Activated CD8-positive, alpha-beta T cell treated with anti-CD3 and anti-CD28 coated beads for 36 hours (primary cell): Measurements from ENCODE around the gene PSMD2. TPM values are rescaled to one million over a fixed set of nuclear protein-coding genes. Genes with fewer than 3 reads are reported as not detected.

Experiments used
- ATAC-seq: fragments of 200-7000 bp; cut with Tn5 transposase; one replicate; pipeline ENCODE4 v1.10.0; 2021; ENCODE audit warnings: mild to moderate bottlenecking, moderate library complexity
- CTCF ChIA-PET: fragments of 350-600 bp; sonication (Branson Sonifier 250); formaldehyde crosslinking; loops from one replicate; lab custom pipeline; 2021; ENCODE audit warnings: antibody characterized with exemption; lab: Charles Lee
- POLR2A ChIA-PET: fragments of 350-600 bp; sonication (Branson Sonifier 250); formaldehyde crosslinking; loops from one replicate; lab custom pipeline; 2021; ENCODE audit warnings: antibody characterized with exemption; lab: Charles Lee
- DNase-seq: peaks from one replicate; pipeline ENCODE4 v3.0.0-alpha.2; 2020
- H3K27ac Mint-ChIP-seq: one replicate; pipeline ENCODE4 v1.8.0; 2021; ENCODE audit warnings: mild to moderate bottlenecking, mixed read lengths
- H3K27me3 Mint-ChIP-seq: one replicate; pipeline ENCODE4 v1.8.0; 2021; ENCODE audit warnings: mixed read lengths
- H3K36me3 Mint-ChIP-seq: one replicate; pipeline ENCODE4 v1.8.0; 2021; ENCODE audit warnings: low read depth, mixed read lengths
- H3K4me1 Mint-ChIP-seq: one replicate; pipeline ENCODE4 v1.8.0; 2021; ENCODE audit warnings: low read depth, mixed read lengths
- H3K4me3 Mint-ChIP-seq: one replicate; pipeline ENCODE4 v1.8.0; 2021; ENCODE audit warnings: mild to moderate bottlenecking, moderate library complexity, mixed read lengths
- H3K9me3 Mint-ChIP-seq: one replicate; pipeline ENCODE4 v1.8.0; 2021; ENCODE audit warnings: mixed read lengths
- intact Hi-C: fragments of 100-400 bp; cut with micrococcal nuclease; formaldehyde crosslinking; loops from one replicate; pipeline ENCODE4 v1.10.0; 2022
- total RNA-seq, 2 experiments: library from RNA; stranded (reverse); gene quantifications; one replicate each; pipeline ENCODE4 v1.2.3, GENCODE V29; 2021
- TF ChIP-seq, protein P1 (sequence below): fragments of 200-600 bp; IDR thresholded peaks from one replicate; pipeline ENCODE4 v1.8.0; 2022; ENCODE audit warnings: antibody characterized with exemption, mild to moderate bottlenecking

The PSMD2 gene
- total RNA-seq, 2 experiments from 2014 or later, result 220 to 221 TPM

DNA sequence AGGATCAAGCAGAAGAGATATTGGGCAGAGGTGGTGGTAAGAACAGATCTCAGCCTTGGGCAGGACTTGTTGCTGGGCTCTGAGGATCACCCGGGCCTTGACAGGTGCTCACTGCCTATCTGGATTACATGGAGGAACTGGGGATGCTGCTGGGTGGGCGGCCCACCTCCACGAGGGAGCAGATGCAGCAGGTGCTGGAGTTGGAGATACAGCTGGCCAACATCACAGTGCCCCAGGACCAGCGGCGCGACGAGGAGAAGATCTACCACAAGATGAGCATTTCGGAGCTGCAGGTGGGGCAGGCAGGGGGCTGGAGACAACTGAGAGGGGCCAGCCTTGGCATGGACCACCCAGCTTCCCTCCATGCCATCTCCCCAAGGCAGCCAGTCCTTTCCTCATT lies 15.4 kb upstream of the PSMD2 start:
- ChIA-PET POLR2A (no interaction called here), CTCF (interaction anchor here (0.7 to 6.6 kb wide), 3 partner anchors 38 to 388 kb away, joined by 3 to 48 read pairs (median 9); partner anchors contain the start of gene VWA5B2)
- Mint-ChIP-seq H3K36me3 (no peaks in the 10 kb centered on the region), H3K27me3 (peaks cover 8% of the 10 kb centered on the region), H3K9me3 (no peaks in the 10 kb centered on the region), H3K27ac (no peak overlapping the region), H3K4me3 (no peak overlapping the region), H3K4me1 (no peaks in the 10 kb centered on the region)
- TF ChIP-seq, protein P1, sequence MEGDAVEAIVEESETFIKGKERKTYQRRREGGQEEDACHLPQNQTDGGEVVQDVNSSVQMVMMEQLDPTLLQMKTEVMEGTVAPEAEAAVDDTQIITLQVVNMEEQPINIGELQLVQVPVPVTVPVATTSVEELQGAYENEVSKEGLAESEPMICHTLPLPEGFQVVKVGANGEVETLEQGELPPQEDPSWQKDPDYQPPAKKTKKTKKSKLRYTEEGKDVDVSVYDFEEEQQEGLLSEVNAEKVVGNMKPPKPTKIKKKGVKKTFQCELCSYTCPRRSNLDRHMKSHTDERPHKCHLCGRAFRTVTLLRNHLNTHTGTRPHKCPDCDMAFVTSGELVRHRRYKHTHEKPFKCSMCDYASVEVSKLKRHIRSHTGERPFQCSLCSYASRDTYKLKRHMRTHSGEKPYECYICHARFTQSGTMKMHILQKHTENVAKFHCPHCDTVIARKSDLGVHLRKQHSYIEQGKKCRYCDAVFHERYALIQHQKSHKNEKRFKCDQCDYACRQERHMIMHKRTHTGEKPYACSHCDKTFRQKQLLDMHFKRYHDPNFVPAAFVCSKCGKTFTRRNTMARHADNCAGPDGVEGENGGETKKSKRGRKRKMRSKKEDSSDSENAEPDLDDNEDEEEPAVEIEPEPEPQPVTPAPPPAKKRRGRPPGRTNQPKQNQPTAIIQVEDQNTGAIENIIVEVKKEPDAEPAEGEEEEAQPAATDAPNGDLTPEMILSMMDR, result no peak
- ATAC-seq (no peak), DNase-seq (no peak)
- intact Hi-C loops, result loop anchor here (10.0 kb wide), 1 partner anchor 389 kb away; no protein-coding TSS in a partner anchor

DNA sequence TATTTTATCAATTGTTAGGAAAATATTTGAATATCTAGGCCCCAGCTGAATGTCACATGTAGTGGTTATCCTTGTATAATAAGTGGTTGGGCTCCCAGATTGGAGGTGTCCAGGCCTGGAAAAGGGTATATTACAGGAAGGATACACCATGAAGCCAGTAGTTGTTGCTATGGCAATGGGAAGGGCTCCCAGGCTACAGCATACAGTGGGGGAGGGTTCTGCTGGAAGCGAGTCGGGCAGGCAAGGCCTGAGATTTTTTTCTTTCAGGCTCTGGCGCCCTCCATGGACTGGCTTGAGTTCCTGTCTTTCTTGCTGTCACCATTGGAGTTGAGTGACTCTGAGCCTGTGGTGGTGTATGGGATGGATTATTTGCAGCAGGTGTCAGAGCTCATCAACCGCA lies 14.3 kb upstream of the PSMD2 start:
- peak; percentile 49 for DNase-seq
- intact Hi-C loops, result loop anchor here (5.0 to 10.0 kb wide), 2 partner anchors 57 to 390 kb away; partner anchors contain the start of gene VWA5B2
- Mint-ChIP-seq H3K27ac (no peak overlapping the region), H3K4me3 (no peak overlapping the region), H3K4me1 (no peaks in the 10 kb centered on the region), H3K9me3 (no peaks in the 10 kb centered on the region), H3K27me3 (peaks cover 7% of the 10 kb centered on the region), H3K36me3 (no peaks in the 10 kb centered on the region)
- ChIA-PET CTCF (interaction anchor here (0.6 to 6.6 kb wide), 6 partner anchors 9 to 389 kb away, joined by 3 to 48 read pairs (median 4); partner anchors contain the start of genes PSMD2 and VWA5B2), POLR2A (no interaction called here)
- TF ChIP-seq, protein P1, result peak; percentile 40
- peak; percentile 71 for ATAC-seq

DNA sequence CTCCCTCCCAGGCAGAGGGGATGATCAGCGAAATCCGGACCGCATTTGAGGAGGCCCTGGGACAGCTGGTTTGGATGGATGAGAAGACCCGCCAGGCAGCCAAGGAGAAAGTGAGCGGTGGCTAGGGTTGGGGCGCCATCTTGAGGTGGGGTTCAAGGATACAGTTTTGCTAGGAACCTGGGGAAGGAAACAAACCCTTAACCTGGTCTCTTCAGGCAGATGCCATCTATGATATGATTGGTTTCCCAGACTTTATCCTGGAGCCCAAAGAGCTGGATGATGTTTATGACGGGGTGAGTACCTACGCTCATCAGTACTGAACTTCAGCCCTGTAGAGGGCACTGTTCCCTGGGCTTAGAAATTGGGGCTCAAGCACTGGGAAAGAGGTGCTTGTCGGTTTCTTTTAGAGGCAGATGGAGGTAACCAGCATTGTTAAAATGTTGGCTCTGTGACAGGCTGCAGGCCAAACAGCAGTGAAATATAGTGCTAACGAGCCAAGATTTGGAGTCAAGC lies 9.6 kb upstream of the PSMD2 start:
- intact Hi-C loops, result loop anchor here (5.0 to 10.0 kb wide), 2 partner anchors 62 to 395 kb away; partner anchors contain the start of gene VWA5B2
- Mint-ChIP-seq H3K4me1 (no peaks in the 10 kb centered on the region), H3K36me3 (no peaks in the 10 kb centered on the region), H3K27me3 (peaks cover 8% of the 10 kb centered on the region), H3K4me3 (no peak overlapping the region), H3K27ac (no peak overlapping the region), H3K9me3 (no peaks in the 10 kb centered on the region)
- peak; percentile 80 for DNase-seq
- ChIA-PET CTCF (interaction anchor here (0.6 to 2.0 kb wide), 21 partner anchors 9 to 422 kb away, joined by 3 to 15 read pairs (median 4); partner anchors contain the start of genes AP2M1, CAMK2N2 and ECE2), POLR2A (no interaction called here)
- TF ChIP-seq, protein P1, result peak; percentile 78
- ATAC-seq, result peak; percentile 85

DNA sequence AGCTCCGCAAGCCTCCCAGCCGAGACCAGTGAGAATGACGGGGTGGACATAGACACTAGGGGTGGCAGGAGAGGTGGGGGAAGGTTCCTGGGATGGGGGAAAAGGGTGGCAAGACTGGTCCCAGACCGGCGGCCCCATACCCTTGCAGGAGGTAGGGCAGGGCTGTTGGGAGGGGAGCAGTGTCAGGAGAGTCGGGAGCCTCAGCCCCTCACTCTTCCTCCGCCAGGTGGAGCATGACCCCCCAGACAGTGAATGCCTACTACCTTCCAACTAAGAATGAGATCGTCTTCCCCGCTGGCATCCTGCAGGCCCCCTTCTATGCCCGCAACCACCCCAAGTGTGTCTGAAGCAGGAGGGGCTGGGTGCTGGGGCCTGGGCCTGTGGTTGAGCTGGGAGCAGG lies 8.7 kb upstream of the PSMD2 start:
- DNase-seq (no peak), ATAC-seq (no peak)
- Mint-ChIP-seq H3K4me1 (no peaks in the 10 kb centered on the region), H3K27ac (no peak overlapping the region), H3K9me3 (no peaks in the 10 kb centered on the region), H3K36me3 (no peaks in the 10 kb centered on the region), H3K27me3 (peaks cover 8% of the 10 kb centered on the region), H3K4me3 (no peak overlapping the region)
- CTCF ChIA-PET, result interaction anchor here (1.4 to 2.0 kb wide), 5 partner anchors 12 to 394 kb away, joined by 4 to 15 read pairs (median 6); partner anchors contain the start of gene CAMK2N2
- intact Hi-C loops, result no loop called here
- POLR2A ChIA-PET, result no interaction called here
- TF ChIP-seq, protein P1, result no peak

DNA sequence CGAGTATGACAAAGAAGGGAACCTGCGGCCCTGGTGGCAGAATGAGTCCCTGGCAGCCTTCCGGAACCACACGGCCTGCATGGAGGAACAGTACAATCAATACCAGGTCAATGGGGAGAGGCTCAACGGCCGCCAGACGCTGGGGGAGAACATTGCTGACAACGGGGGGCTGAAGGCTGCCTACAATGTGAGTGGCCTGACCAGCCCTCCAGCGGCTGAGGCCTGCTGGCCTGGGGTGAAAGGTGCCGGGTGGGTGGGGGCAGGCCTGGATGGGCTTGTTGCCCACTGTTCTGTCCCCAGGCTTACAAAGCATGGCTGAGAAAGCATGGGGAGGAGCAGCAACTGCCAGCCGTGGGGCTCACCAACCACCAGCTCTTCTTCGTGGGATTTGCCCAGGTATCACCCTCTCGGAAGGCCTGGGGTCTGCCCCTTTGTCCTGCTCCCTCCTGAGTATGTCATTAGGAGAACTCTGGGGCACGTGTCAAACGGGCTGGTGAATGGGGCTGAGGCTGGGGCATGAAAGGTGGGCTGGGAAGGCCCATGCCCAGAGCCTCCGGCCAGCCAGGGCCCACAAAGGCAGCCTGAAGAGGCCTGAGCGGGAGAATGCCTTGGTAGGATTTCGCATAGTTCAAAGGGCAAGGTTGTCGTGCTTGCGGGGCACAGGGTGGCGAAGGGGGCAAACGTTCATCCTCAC lies 7.8 kb upstream of the PSMD2 start:
- ChIA-PET CTCF (interaction anchor here (0.7 to 3.3 kb wide), 3 partner anchors 32 to 64 kb away, joined by 3 to 25 read pairs (median 4); partner anchors contain the start of gene EEF1AKMT4), POLR2A (interaction anchor here (1.9 kb wide), 1 partner anchor 29 kb away, joined by 5 read pairs; no protein-coding TSS in a partner anchor)
- intact Hi-C loops, result no loop called here
- Mint-ChIP-seq H3K27ac (no peak overlapping the region), H3K27me3 (peaks cover 4% of the 10 kb centered on the region), H3K9me3 (no peaks in the 10 kb centered on the region), H3K36me3 (no peaks in the 10 kb centered on the region), H3K4me1 (no peaks in the 10 kb centered on the region), H3K4me3 (no peak overlapping the region)
- DNase-seq (no peak), ATAC-seq (no peak)
- TF ChIP-seq, protein P1, result no peak
